GM12873 (cell line): ENCODE measurements around the gene CADPS.

Experiments used
- CTCF ChIP-seq: IDR thresholded peaks from 2 replicates; pipeline ENCODE4 v1.5.1; 2012; ENCODE audit warnings: low read depth, mild to moderate bottlenecking, moderate library complexity, low read length, control low read depth; ENCODE audit not compliant: insufficient read depth; ENCODE audit errors: missing control alignments

Gene CADPS

GRCh38 chr3:62823461-62824050, 51.7 kb downstream of the CADPS start:
- no peak for TF ChIP-seq CTCF

- no peak for TF ChIP-seq CTCF
Observed at GRCh38 chr3:62822905-62823304, 52.3 kb downstream of the CADPS start.

- no peak for TF ChIP-seq CTCF
Observed at GRCh38 chr3:62818347-62818746, 56.9 kb downstream of the CADPS start.

- TF ChIP-seq CTCF: no peak
Observed at GRCh38 chr3:62817678-62818077, 57.5 kb downstream of the CADPS start.

GRCh38 chr3:62815981-62816380, 59.2 kb downstream of the CADPS start:
- no peak for TF ChIP-seq CTCF

- TF ChIP-seq CTCF: no peak
Observed at GRCh38 chr3:62812631-62813030, 62.6 kb downstream of the CADPS start.

- TF ChIP-seq CTCF: no peak
Observed at GRCh38 chr3:62811119-62811518, 64.1 kb downstream of the CADPS start.
